ENCODE data around the gene MRPL1. TPM values are rescaled to one million over a fixed set of nuclear protein-coding genes. Genes with fewer than 3 reads are reported as not detected.

MRPL1 gene
- total and polyA plus RNA-seq, 2 donors (not counting 3 experiments of a cell fraction or from before 2014, with no cell fraction given): 11.5 to 42.9 TPM

- Histone ChIP-seq H4K20me1 (replicated peaks; ENCODE audit: control insufficient read depth, extremely low read depth, insufficient read depth, low read length) (no peaks in the 10 kb centered on the region), H3K4me2 (ENCODE audit: insufficient read depth, low read length) (no peak overlapping the region), H3K9me3 (replicated peaks; ENCODE audit: control insufficient read depth, insufficient read depth, low read length) (no peaks in the 10 kb centered on the region), H3K36me3 (ENCODE audit: control insufficient read depth in 2 of 2, extremely low read depth in 1 of 2, insufficient read depth in 2 of 2, low read length in 2 of 2) (peaks cover 0 to 6% of the 10 kb centered on the region in 2 experiments), H3K27ac (ENCODE audit: insufficient read depth, low read depth, low read length) (no peak overlapping the region), H3K4me3 (replicated peaks in 1 of 3; ENCODE audit: insufficient read depth in 1 of 3, low read depth in 1 of 3, low read length in 3 of 3) (no peak overlapping the region), H2AFZ (ENCODE audit: low read depth, low read length) (no peak overlapping the region), H3K9ac (replicated peaks; ENCODE audit: extremely low read depth, insufficient read depth, low read length) (no peak overlapping the region), H3K9me1 (replicated peaks; ENCODE audit: control insufficient read depth, extremely low read depth, insufficient read depth, low read length) (no peaks in the 10 kb centered on the region), H3K27me3 (ENCODE audit: control insufficient read depth in 2 of 2, insufficient read depth in 2 of 2, low read length in 2 of 2) (no peaks in the 10 kb centered on the region), H3K4me1 (ENCODE audit: control insufficient read depth, extremely low read depth, insufficient read depth, low read length) (no peaks in the 10 kb centered on the region), H3K79me2 (ENCODE audit: control insufficient read depth, insufficient read depth, low read length) (no peaks in the 10 kb centered on the region)
- no peak for TF ChIP-seq EZH2 (IDR thresholded peaks at IDR 0.05; ENCODE audit: borderline replicate concordance, low read depth, low read length, severe bottlenecking)
- TF ChIP-seq GATA2 (IDR thresholded peaks at IDR 0.05; ENCODE audit: insufficient read depth, insufficient read length, low read depth, low read length): no peak
- no peak for TF ChIP-seq POLR2A (IDR thresholded peaks at IDR 0.05; ENCODE audit: low read depth, low read length)
- TF ChIP-seq CTCF (IDR thresholded peaks at IDR 0.05; ENCODE audit: extremely low read depth in 1 of 2, insufficient read depth in 1 of 2, low read depth in 1 of 2, low read length in 2 of 2): no peak
- TF ChIP-seq MAX (IDR thresholded peaks at IDR 0.05; ENCODE audit: insufficient read depth, insufficient read length): no peak
- TF ChIP-seq JUN (IDR thresholded peaks at IDR 0.05; ENCODE audit: borderline replicate concordance, insufficient read depth, insufficient read length, low read depth): no peak
- TF ChIP-seq FOS (IDR thresholded peaks at IDR 0.05; ENCODE audit: borderline replicate concordance, insufficient read depth, low read length): no peak
- no peak for TF ChIP-seq POLR2AphosphoS5 (IDR thresholded peaks at IDR 0.05; ENCODE audit: insufficient read depth, low read depth, low read length)
- no peak for TF ChIP-seq MYC (IDR thresholded peaks at IDR 0.05; ENCODE audit: low read depth, low read length)
- dilution Hi-C loops (cut with MboI; ENCODE audit: extremely low pct_ligation_motif_present, low sequenced_read_pairs): no loop called here
- no TSS peak for BruUV-seq (replicated peaks)
- DNase-seq (ENCODE audit: low read depth, low spot score): no peak
- ChIA-PET POLR2A (no interaction called here), CTCF (interaction anchor here (1.3 to 2.9 kb wide), 3 partner anchors 11 to 36 kb away, joined by 3 to 13 read pairs (median 3); partner anchors contain the start of gene MRPL1)
- no peak for FAIRE-seq
- intact Hi-C loops (cut with micrococcal nuclease): no loop called here
Measured at GRCh38 chr4:77893451-77893850, 30.8 kb downstream of the MRPL1 start.

All from endothelial cell of umbilical vein (primary cell).